Measurements from ENCODE around the gene ANKMY1. TPM values are rescaled to one million over a fixed set of nuclear protein-coding genes. Genes with fewer than 3 reads are reported as not detected.
A peak's percentile ranks its signal among the peaks of the same experiment; 100 is the strongest.

Gene ANKMY1
- total and polyA plus RNA-seq, 2 of the 13 experiments (the other 11 are each of a cell fraction or from before 2014, with no cell fraction given), result 11.7 to 18.8 TPM

DNA sequence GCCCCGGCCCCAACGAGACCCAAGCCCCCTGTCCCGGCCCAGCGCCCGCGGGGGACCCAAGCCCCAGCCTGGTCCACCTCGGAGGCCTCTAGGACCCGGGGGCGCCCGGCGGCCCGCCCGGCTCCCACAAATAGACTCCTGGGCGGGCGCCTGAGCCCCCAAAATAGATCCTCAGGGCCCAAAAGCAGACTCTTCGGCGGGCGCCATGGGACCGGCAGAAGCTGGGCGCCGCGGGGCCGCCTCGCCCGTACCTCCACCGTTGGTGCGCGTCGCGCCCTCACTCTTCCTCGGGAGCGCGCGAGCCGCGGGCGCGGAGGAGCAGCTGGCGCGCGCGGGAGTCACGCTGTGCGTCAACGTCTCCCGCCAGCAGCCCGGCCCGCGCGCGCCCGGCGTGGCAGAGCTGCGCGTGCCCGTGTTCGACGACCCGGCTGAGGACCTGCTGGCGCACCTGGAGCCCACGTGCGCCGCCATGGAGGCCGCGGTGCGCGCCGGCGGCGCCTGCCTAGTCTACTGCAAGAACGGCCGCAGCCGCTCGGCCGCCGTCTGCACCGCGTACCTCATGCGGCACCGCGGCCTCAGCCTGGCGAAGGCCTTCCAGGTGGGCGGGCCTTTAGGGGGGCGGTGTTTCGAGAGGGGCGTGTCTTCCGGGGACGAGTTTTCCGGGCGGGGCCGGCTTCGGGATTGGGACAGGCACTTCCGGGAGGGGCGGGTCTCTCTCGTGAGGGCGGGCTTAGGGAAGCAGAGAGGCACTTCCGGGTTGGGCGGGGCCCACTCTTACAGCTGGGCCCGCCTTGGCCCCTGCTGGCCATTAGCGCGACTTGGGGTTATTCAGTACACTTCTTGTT lies 2.9 kb upstream of the ANKMY1 start (continued):
- 0 out of 2 replicates have a peak, but pooled peaks have one; percentile 60 for TF ChIP-seq ZNF841 (CRISPR knock-in tag; IDR thresholded peaks at IDR 0.05; ENCODE audit: borderline replicate concordance)
- no peak; the same call in 1 of the 2 replicates for TF ChIP-seq NKX3-1 (CRISPR knock-in tag; IDR thresholded peaks at IDR 0.05)
- no peak for TF ChIP-seq ZNF251 (CRISPR knock-in tag; IDR thresholded peaks at IDR 0.05)
- TF ChIP-seq, protein P1, sequence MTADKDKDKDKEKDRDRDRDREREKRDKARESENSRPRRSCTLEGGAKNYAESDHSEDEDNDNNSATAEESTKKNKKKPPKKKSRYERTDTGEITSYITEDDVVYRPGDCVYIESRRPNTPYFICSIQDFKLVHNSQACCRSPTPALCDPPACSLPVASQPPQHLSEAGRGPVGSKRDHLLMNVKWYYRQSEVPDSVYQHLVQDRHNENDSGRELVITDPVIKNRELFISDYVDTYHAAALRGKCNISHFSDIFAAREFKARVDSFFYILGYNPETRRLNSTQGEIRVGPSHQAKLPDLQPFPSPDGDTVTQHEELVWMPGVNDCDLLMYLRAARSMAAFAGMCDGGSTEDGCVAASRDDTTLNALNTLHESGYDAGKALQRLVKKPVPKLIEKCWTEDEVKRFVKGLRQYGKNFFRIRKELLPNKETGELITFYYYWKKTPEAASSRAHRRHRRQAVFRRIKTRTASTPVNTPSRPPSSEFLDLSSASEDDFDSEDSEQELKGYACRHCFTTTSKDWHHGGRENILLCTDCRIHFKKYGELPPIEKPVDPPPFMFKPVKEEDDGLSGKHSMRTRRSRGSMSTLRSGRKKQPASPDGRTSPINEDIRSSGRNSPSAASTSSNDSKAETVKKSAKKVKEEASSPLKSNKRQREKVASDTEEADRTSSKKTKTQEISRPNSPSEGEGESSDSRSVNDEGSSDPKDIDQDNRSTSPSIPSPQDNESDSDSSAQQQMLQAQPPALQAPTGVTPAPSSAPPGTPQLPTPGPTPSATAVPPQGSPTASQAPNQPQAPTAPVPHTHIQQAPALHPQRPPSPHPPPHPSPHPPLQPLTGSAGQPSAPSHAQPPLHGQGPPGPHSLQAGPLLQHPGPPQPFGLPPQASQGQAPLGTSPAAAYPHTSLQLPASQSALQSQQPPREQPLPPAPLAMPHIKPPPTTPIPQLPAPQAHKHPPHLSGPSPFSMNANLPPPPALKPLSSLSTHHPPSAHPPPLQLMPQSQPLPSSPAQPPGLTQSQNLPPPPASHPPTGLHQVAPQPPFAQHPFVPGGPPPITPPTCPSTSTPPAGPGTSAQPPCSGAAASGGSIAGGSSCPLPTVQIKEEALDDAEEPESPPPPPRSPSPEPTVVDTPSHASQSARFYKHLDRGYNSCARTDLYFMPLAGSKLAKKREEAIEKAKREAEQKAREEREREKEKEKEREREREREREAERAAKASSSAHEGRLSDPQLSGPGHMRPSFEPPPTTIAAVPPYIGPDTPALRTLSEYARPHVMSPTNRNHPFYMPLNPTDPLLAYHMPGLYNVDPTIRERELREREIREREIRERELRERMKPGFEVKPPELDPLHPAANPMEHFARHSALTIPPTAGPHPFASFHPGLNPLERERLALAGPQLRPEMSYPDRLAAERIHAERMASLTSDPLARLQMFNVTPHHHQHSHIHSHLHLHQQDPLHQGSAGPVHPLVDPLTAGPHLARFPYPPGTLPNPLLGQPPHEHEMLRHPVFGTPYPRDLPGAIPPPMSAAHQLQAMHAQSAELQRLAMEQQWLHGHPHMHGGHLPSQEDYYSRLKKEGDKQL (CRISPR knock-in tag; IDR thresholded peaks at IDR 0.05; ENCODE audit: low read depth), result peak; percentile 33
- TF ChIP-seq ZNF747 (CRISPR knock-in tag; IDR thresholded peaks at IDR 0.05; ENCODE audit: borderline replicate concordance), result peak; percentile 46
- peak; percentile 62 for TF ChIP-seq TAF1 (CRISPR knock-in tag; IDR thresholded peaks at IDR 0.05)
- TF ChIP-seq ZNF205 (CRISPR knock-in tag; IDR thresholded peaks at IDR 0.05), result no peak
- no peak for TF ChIP-seq ZKSCAN5 (CRISPR knock-in tag; IDR thresholded peaks at IDR 0.05)
- no peak for TF ChIP-seq NONO (IDR thresholded peaks at IDR 0.05)
- no peak; the same call in 1 of the 2 replicates for TF ChIP-seq NONO (CRISPR knock-in tag; conservative IDR thresholded peaks at IDR 0.05)
- TF ChIP-seq REPIN1 (CRISPR knock-in tag; IDR thresholded peaks at IDR 0.05; ENCODE audit: borderline replicate concordance, low read depth), result peak; percentile 70
- no peak for TF ChIP-seq KDM4B (CRISPR knock-in tag; IDR thresholded peaks at IDR 0.05)
- TF ChIP-seq, protein P2, sequence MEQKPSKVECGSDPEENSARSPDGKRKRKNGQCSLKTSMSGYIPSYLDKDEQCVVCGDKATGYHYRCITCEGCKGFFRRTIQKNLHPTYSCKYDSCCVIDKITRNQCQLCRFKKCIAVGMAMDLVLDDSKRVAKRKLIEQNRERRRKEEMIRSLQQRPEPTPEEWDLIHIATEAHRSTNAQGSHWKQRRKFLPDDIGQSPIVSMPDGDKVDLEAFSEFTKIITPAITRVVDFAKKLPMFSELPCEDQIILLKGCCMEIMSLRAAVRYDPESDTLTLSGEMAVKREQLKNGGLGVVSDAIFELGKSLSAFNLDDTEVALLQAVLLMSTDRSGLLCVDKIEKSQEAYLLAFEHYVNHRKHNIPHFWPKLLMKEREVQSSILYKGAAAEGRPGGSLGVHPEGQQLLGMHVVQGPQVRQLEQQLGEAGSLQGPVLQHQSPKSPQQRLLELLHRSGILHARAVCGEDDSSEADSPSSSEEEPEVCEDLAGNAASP (CRISPR knock-in tag; IDR thresholded peaks at IDR 0.05; ENCODE audit: borderline replicate concordance), result no peak; the same call in 1 of the 2 replicates
- TF ChIP-seq HNRNPK (IDR thresholded peaks at IDR 0.05; ENCODE audit: low read depth, low read length, poor library complexity, severe bottlenecking), result peak; percentile 64
- TF ChIP-seq RFX3 (CRISPR knock-in tag; IDR thresholded peaks at IDR 0.05), result no peak
- TF ChIP-seq, protein P3, sequence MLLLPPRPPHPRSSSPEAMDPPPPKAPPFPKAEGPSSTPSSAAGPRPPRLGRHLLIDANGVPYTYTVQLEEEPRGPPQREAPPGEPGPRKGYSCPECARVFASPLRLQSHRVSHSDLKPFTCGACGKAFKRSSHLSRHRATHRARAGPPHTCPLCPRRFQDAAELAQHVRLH (CRISPR knock-in tag; IDR thresholded peaks at IDR 0.05; ENCODE audit: borderline replicate concordance, low read depth), result peak; percentile 43; the same call in 1 of the 2 replicates
- TF ChIP-seq, protein P4, sequence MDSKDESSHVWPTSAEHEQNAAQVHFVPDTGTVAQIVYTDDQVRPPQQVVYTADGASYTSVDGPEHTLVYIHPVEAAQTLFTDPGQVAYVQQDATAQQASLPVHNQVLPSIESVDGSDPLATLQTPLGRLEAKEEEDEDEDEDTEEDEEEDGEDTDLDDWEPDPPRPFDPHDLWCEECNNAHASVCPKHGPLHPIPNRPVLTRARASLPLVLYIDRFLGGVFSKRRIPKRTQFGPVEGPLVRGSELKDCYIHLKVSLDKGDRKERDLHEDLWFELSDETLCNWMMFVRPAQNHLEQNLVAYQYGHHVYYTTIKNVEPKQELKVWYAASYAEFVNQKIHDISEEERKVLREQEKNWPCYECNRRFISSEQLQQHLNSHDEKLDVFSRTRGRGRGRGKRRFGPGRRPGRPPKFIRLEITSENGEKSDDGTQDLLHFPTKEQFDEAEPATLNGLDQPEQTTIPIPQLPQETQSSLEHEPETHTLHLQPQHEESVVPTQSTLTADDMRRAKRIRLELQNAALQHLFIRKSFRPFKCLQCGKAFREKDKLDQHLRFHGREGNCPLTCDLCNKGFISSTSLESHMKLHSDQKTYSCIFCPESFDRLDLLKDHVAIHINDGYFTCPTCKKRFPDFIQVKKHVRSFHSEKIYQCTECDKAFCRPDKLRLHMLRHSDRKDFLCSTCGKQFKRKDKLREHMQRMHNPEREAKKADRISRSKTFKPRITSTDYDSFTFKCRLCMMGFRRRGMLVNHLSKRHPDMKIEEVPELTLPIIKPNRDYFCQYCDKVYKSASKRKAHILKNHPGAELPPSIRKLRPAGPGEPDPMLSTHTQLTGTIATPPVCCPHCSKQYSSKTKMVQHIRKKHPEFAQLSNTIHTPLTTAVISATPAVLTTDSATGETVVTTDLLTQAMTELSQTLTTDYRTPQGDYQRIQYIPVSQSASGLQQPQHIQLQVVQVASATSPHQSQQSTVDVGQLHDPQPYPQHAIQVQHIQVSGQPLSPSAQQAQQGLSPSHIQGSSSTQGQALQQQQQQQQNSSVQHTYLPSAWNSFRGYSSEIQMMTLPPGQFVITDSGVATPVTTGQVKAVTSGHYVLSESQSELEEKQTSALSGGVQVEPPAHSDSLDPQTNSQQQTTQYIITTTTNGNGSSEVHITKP (CRISPR knock-in tag; IDR thresholded peaks at IDR 0.05; ENCODE audit: low read depth), result no peak
- TF ChIP-seq KDM5A (IDR thresholded peaks at IDR 0.05; ENCODE audit: borderline replicate concordance, low read length), result peak; percentile 52; the same call in 1 of the 2 replicates

Measured in HepG2 (cell line).